Fibroblast of the conjunctiva (primary cell): ENCODE measurements around the gene ALPG.
"Not testable (repeated sequence)": the region's sequence is repeated elsewhere in the genome, so short reads cannot be mapped to it uniquely, and the experiment has no call there.

ENCODE experiments used
- DNase-seq: peaks from one replicate; pipeline ENCODE4 v3.0.0-alpha.2; 2010; ENCODE audit warnings: low read depth

ALPG gene

DNA sequence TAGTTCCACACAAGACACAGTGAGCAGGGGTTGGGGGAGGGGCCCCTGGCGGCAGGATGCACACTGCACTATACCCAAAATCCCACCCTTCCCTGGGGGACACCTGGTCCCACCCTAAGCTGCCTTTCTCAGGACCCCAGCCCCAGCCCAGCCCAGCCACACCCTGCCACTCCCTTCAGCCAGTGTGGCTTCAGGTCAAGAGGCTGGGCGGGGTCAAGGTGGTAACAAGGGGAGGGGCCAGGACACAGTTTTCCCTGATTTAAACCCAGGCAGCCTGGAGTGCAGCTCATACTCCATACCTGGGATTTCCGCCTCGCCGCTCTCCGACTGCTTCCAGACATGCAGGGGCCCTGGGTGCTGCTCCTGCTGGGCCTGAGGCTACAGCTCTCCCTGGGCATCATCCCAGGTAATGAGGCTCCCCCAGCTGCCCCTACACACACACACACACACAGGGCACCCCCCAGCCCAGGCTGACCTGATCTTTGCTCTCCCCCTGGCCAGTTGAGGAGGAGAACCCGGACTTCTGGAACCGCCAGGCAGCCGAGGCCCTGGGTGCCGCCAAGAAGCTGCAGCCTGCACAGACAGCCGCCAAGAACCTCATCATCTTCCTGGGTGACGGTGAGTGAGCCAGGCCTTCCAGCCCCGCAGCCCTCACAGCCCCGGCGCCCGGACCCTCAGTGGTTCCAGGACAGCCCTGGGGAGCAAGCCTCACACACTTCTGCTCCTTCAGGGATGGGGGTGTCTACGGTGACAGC is at the start of gene ALPG:
ALPG (plus strand) TSS at position 289 of the 755 bp plus-strand sequence; CDS start at position 340, 51 bp downstream.
- no peak for DNase-seq

DNA sequence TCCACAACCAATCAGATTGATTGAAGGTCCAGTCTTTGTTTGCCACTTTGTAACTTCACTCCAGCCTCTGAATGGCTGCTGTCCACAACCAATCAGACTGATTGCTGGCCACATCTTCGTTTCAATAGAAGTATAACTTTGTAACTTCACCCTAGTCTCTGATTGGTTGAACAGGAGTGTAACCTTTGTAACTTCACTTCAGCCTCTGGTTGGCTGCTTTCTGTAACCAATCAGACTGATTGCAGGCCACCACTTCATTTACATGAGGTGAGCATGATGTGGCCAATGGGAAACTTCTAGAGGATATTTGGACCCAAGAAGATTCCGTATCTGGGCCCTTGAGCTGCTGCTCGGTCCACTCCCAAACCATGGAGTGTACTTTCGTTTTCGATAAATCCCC is 45.0 kb upstream of the ALPG start:
- DNase-seq: no peak

DNA sequence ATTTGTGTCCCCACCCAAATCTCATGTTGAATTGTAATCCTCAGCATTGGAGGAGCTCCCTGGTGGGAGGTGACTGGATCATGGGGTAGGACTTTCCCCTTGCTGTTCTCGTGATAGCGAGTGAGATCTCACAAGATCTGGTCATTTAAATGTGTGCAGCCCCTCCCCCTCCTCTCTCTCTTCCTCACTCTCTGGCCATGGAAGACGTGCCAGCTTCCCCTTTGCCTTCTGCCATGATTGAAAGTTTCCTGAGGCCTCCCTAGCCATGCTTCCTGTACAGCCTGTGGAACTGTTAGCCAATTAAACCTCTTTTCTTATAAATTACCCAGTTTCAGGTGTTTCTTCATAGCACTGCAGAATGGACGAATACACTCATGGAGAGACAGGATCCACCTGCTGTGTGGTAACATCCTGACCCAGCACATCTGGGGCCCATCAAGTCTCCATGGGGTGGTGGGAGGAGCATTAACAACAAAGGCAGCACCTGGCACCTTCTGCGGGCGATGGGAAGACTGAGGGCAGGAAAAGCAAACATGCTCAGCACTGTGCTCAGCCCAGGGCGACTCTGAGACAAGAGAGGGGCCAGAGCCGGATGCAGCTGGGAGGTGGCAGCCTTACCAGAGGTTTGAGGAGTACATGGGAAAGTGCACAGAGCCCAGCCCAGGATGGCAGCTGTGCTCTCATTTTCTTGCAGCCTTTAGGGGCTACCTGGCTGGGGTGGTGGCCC is 44.3 kb upstream of the ALPG start:
- DNase-seq: no peak

DNA sequence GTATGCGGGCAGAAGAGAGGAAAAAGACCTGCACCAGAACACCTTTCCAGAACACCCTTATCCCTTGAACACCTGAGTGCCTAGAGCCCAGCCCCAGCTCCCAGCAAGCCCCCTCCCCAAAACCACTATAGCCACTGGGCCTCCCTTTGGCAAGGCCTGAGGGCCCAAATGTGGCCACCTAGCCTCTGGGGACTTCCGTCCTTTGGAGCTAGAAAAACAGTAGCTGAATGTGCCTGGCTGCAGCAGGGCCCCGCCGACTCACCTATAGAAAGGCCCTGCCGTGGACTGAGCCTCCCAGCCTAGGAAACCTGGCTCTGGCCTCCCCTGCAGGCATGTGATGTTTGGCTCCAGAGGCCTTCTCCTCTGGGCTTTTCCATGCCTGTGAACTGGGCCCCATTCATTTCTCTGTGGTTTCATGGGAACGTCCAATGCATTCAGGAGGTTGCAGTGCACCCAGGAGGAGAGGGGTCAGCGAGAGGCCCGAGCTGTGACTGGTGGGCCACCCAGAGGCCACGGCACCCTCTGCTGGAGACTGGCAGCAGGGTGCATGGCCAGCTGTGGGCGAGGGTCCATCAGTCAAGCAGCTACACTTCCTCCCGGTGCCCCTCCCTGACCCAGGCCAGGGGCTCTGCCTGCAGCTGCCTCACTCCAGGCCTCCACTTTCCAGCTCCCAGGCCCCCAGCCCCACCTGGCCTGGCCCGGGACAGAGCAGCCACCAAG is 43.4 kb upstream of the ALPG start:
- DNase-seq: not testable (repeated sequence)

DNA sequence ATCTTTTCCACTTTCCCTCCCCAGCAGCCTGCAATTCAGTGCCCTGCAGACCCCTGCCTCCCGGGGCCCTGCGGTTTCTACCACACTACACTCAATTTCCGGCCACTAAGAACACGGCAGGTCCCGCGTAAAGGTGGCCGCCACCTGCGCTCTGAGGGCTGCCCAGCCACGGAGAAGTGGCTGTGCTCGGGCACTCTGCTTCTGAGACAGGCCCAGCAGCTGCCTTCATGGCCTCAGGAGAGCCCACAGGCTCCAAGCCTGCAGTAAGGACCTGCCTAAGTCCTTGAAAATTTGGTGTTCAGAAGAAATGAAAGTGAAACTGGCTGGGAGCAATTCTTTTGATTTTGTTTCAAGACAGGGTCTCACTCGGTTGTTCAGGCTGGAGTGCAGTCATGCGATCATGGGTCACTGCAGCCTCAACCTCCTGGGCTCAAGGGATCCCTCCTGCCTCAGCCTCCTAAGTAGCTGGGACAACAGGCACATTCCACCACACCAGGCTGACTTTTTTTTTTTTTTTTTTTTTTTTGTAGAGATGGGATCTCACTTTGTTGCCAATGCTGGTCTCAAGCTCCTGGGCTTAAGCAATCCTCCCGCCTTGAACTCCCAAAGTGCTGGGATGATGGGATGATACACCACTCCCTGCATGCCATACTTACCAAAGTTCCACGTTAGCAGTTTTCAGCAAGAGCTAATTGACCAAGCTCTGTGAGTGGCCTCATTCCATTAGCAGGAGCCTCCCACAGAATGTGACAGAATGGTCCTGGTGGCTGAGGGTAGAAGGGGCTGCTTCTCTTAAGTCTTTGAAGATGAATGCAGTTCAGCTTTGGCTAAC is 42.6 kb upstream of the ALPG start:
- no peak for DNase-seq

DNA sequence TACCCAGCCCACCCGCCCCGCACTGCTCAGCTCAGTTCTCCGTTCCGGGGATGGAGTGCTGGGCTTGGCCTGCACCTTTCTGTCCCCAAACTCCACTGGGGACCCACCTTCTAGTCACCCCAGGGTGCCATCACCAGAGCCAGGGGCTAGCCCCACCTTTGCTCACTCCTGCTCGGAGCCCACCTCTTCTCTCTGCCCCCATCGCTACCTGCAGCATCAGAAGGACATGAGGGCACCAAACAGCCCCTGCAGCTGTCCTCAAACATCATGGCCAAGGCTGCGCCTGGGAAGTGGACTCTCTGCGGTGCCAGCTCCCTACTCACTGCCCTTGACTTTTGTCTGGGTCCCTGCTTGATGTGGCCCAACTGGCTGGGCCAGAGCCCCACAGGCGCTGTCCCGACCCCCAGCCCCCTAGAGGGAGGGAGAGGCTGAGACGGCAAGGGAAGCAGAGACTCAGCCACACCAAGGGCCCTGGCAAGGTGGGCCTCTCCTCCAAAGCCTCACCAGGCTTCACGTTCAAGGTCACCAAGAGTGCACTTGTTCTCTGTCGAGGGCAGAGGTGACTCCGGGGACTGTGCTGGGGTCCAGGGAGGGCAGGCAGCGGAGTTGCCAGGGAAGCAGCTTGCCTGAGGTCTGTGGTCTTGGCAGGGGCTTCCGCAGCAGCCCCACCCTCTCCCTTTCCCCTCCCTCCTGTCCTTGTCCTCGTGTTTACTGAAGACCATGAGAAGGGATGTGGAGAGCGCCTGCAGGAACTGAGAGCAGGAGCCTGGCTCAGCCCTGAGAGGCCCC is 41.6 kb upstream of the ALPG start:
- DNase-seq: not testable (repeated sequence)

DNA sequence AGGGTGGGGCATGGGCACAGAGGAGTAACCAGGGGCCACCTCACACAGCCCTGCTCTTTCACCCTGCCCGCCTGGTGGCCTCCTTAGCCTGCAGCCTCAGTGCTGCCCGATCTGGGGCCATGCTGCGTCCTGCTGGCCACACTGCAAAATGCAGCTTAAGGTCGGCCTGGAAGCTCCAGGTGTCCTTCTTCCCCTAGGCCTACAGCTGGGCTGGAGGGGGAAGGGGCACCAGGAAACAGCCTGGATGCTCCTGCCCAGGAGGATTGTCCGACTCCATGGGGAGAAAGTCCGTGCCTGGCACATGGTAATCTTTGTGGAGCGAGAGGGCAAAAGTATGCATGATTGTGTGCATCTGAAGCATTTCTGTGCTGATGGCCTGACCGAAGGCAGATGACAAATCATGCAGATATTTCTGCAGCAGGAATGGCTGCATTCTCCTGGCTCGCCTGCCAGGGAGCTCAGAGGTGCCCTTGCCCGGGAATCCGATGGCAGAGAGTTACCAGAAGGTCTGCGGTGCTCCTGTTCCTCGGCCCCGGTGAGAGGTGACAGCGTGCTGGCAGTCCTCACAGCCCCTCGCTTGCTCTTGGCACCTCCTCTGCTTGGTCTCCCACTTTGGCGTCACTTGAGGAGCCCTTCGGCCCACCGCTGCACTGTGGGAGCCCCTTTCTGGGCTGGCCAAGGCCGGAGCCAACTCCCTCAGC is 40.9 kb upstream of the ALPG start:
- DNase-seq: no peak

DNA sequence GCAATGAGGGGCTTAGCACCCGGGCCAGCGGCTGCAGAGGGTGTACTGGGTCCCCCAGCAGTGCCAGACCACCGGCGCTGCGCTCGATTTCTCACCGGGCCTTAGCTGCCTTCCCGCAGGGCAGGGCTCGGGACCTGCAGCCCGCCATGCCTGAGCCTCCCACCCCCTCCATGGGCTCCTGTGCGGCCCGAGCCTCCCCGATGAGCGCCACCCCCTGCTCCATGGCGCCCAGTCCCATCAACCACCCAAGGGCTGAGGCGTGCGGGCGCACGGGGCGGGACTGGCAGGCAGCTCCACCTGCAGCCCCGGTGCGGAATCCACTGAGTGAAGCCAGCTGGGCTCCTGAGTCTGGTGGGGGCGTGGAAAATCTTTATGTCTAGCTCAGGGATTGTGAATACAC is 40.2 kb upstream of the ALPG start:
- not testable (repeated sequence) for DNase-seq

DNA sequence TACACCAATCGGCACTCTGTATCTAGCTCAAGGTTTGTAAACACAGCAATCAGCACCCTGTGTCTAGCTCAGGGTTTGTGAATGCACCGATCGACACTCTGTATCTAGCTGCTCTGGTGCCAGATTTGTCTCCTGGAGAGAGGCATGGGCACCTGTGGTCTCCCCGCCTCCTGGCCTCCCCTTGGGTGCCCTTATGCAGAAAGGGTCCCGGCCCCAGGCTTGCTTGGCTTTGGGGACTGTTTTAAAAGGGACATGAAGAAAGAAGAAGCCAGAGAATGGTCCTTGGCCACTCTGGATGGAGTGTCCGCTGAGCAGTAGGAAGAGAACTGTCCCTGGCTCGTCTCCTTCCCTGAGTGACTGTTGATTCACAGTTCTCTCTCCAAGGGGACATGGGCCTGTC is 39.6 kb upstream of the ALPG start:
- DNase-seq: no peak

DNA sequence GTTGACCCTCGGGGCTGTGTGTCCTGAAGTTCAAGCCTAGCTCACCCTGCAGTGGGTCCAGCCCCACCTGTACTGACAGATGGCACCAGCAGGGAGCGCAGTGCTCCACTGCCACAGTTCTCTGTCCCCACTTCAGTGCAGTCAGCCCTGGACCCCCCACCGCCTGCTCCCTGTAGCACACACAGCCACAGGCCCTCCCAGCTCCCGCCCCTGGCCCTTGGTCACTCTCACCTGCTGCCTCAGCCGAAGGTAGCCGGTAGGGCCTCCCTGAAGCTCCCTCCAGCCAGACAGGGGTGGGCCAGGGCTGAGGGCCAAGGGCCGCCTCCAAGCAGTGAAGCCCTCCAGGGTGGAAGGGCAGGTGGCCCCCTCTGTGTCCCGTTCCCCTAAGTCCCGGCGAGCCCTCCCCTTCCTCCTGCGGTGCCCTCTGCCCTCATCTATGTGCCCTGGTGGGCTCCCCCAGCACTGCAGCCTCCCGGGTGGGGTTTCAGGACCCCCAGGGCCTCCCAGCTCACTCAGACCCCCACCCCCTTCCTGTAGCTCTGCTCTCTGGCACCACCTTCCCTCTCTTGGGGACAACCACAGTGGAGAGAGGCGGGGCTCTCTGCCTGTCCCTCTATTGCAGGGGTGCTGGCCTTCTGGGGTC is 38.9 kb upstream of the ALPG start:
- no peak for DNase-seq

DNA sequence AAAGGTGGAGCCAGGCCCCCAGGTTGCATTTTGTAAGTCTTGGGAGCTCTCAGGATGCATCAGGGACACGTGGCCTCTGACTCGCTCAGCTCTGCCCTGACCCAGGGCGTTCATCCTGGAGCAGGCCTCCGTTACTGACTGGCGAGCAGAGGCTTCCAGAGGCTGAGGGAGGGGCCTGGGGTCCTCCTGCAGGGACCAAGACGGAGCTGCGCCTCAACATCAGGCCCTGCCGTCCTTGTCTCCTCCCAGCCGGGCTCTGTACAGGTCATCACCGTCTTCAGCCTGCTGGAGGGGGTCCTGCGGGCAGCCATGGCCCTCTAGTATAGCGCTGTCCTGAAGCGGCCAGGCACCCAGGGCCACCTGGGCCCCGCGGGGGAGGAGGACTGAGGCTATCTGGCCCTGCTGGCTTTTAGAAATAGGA is 38.3 kb upstream of the ALPG start:
- DNase-seq: no peak

DNA sequence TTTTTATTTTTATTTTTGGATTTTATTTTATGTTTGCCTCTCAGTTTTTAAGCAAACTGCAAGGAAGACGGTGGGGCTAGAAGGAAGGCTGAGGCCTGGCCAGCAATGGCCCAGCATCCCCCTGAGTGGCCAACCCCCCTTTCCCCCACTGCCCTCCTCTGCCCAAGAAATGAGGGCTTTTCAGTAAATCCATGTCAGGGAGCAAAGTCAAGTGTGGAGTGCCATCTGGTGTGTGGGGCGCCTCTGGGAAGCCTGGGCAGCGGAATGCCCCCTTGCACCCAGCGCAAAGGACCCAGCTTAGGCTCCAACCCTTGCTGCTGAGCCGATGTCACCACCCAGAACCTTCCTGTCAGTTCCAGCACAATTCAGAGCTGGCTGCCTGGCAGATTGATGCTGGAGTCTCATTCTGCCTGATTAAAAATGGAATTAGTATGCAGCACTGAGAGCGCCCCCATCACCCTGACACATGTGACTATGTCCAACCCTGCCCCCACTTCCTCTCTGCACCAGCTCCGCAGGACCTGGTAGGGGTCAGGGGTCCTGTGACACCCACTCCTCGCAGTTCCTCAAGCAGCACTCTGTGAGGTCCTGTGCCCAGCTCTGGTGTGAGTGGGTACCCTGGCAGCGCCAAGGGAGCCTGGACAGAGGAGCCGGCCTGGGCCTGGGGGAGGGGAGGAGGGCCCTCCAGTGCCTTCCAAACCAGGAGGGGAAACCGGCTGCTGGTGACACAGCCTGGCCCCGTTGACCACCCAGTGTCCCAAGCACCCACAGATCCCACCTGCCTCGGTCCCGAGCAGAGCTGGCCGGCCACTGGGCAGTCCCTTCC is 37.3 kb upstream of the ALPG start:
- DNase-seq: no peak

DNA sequence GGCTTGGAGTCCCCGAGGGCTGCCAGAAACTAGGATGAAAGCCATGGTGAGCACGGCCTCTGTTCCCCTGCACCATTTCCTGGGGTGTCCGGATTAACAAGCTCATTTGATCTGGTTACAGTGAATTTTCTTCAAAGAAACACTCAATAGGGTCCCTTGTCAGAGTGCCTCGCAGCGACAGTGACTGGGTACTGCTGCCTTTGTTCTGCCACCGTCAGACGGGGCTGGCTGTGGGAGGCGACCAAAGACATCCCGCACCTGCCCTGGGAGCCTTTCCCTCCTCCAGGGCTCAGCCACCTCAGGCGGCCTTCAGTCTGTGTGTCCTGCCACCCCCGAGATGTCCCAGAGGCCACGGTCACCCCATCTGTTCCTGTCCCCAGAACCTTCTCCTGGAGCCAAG is 36.6 kb upstream of the ALPG start:
- not testable (repeated sequence) for DNase-seq

DNA sequence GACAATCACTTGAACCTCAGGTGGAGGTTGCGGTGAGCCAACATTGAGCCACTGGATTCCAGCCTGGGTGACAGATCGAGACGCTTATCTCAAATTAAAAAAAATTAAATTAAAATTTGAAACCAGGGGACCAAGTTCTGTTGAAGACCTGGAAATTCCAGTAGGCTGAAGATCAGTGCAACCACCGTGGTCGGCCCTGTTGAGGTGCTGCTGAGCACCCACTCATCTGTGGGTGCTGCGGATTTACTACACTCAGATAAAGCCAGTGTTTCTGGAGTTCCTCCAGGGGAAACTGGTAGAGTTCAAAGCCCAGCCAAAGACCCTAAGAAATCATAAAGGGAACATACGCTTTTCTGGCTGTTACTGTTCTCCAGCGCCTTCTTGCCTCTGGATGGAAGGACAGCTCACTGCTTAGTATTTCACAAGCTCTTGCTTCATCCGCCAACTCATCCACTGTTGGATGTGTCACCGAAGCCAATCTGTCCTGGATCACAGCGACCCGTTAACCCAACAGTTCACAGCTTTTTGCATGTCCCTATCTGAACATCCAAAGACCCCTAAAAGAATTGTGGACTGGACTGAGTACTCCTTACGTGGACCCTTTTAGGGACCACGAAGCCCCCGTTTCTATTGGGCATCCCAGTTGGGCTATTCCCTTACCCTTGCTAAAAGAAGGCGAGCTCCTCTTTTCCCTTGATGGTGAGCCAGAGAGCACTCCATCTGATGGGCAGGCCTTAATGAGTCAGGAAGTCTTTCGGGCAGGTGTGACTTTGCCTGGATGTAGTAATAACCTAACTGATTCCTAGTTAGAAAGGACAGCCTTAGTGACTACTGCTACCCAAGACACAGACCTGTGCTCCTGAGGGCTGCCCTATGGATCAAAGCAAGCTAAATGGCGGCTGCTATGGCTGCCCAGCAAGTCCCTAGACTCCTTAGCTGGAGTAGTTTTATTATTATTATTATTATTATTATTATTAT is 34.1 kb upstream of the ALPG start:
- no peak for DNase-seq

DNA sequence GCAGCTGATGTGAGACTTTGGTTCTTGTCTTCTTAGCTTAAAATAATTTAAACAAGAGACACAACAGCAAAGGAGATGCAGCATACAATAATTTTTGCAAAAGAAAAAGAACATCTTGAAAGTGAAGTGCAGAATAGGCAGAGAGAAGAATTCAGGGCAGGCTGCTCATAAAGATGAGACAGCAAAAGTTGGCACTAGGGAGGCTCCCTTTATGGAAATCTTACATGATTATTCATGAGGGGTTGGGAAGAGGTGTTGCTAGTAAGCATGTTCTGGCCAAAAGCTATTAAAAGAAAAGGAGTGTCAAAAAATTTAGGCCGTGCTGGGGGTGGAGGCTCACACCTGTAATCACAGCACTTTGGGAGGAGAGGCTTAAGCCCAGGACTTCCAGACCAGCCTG is 32.3 kb upstream of the ALPG start:
- DNase-seq: no peak

DNA sequence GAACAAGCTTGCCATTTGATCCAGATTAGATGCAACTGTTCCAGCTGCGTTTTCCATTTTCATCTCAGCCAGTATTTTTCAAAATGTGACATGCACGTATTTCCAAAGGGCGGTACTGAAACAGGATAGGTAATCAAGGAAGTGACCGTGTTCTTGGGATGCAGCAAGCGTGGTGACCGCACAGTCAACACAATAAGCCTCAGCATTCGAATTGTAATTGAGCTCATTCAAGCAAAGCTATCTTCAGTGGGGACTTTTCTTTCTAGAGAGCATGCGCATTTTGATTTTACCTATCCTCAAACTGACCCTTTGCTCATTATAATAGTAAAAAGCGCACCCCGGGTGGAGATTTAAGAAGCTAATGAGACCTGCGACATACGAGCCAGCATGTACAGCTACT is 31.5 kb upstream of the ALPG start:
- DNase-seq: no peak

DNA sequence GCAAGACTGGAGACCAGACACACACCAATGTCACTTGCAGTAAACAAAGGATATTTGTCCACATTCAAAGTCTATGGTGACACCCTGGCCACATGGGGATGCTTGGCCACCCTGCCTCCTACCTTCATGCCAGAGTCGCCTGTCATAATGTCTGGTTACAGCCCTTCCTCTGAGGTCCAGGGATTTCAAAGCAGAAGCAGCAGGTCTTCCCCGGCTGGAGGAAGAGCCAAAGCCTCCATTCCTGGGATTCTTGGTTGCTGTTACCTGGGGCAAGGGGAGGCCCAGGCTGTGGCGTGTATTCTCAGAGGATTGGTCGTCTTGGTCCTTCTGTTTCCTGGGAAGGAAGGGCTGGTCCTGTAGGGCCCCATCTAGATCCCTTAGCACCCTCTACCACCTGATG is 30.4 kb upstream of the ALPG start:
- no peak for DNase-seq

DNA sequence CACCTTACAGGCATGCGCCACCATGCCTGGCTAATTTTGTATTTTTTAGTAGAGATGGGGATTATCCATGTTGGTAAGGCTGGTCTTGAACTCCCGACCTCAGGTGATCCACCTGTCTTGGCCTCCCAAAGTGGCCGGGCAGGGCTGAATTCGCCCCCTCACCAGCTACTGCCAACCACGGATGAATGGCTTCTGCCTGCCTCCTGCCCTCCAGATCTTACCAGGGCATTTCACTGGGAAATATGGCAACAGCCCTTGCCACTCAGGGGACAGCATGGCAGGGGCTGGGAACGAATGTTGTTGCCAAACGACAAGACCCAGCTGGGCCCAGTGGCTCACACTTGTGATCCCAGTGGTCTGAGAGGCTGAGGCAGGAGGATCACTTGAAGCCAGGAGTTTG is 29.9 kb upstream of the ALPG start:
- DNase-seq: no peak
